Omental fat pad (tissue), 4 donors: ENCODE data around the gene OSMR. TPM values are rescaled to one million over a fixed set of nuclear protein-coding genes. Genes with fewer than 3 reads are reported as not detected.

Experiments used
- ATAC-seq: fragments of 150-250 bp; one replicate; pipeline ENCODE4 v1.9.1; 2016; ENCODE audit warnings: mild to moderate bottlenecking, moderate library complexity; ENCODE audit not compliant: low FRiP score
- DNase-seq: peaks from one replicate; pipeline ENCODE4 v3.0.0-alpha.2; 2019; ENCODE audit warnings: low spot score
- CTCF ChIP-seq, 3 donors: fragments of 450-650 bp; IDR thresholded peaks; one replicate each; pipeline ENCODE4 v1.5.1; 2016 to 2017; ENCODE audit warnings: antibody characterized with exemption in 3 of 3, mild to moderate bottlenecking in 3 of 3, moderate library complexity in 2 of 3
- total RNA-seq, 4 donors: library from RNA; depleted of rRNA; stranded (reverse); fragments of >200 nt; gene quantifications; one replicate each; pipeline ENCODE4 v1.1.0, GENCODE V29; 2016

The OSMR gene
- total RNA-seq, 4 donors from 2014 or later = 51.7 to 180 (median 108) TPM

GRCh38 chr5:38899936-38900335 lies 54.1 kb downstream of the OSMR start:
- ATAC-seq (no peak), DNase-seq (no peak)
- no peak for TF ChIP-seq CTCF (IDR thresholded peaks at IDR 0.05)

- no peak for ATAC-seq
- DNase-seq = no peak
- no peak for TF ChIP-seq CTCF (IDR thresholded peaks at IDR 0.05)
Measured at GRCh38 chr5:38905516-38905915, 59.7 kb downstream of the OSMR start.

GRCh38 chr5:38906503-38906902 lies 60.7 kb downstream of the OSMR start:
- ATAC-seq (no peak), DNase-seq (no peak)
- no peak for TF ChIP-seq CTCF (IDR thresholded peaks at IDR 0.05)

- no peak for TF ChIP-seq CTCF (IDR thresholded peaks at IDR 0.05)
- DNase-seq = no peak
- no peak for ATAC-seq
Measured at GRCh38 chr5:38911933-38912332, 66.1 kb downstream of the OSMR start.

DNA sequence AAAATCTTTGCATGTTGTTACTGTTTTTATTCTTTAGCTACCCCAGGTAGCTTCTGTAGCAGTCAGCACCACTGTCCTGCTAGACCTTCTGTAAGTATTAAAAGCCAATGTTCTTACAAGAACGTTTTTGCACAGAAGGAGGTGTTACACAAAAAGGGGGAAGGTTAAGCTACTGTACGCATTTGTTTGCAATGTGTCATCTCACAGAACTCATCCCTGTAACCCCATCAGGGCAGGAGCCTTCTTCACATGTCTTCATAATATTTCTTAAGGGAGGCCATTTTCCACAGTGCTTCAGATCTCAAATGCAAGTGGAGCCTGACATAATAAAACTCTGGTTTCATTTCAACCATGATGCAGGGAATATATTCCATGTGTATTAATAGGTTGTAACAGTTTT lies 67.9 kb downstream of the OSMR start:
- ATAC-seq (no peak), DNase-seq (no peak)
- TF ChIP-seq CTCF (IDR thresholded peaks at IDR 0.05) = no peak

GRCh38 chr5:38916802-38917201 lies 71.0 kb downstream of the OSMR start:
- ATAC-seq (no peak), DNase-seq (no peak)
- TF ChIP-seq CTCF (IDR thresholded peaks at IDR 0.05) = no peak

DNA sequence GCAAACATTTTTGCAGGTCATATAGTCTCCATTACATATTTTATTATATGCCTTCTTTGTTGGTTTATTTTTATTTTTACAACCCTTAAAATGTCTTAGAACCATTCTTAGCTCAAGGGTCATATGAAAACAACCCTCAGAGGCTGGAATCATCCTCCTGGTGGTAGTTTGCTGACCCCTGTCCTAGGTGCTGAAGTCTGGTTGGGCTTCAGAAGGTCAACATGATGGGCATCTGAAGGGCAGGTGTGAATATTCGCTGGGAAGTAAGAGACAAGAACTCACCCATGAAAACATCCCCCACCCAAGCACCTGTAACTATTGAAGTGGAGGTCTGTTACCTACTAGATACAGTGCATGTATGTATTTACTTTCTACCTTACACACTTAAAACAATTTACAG lies 75.4 kb downstream of the OSMR start:
- TF ChIP-seq CTCF (IDR thresholded peaks at IDR 0.05) = no peak
- no peak for DNase-seq
- ATAC-seq = no peak
